GM18870 (cell line): ENCODE results near the gene ZNF559.
A peak's percentile ranks its signal among the peaks of the same experiment; 100 is the strongest.
"Not testable (repeated sequence)": the region's sequence is repeated elsewhere in the genome, so short reads cannot be mapped to it uniquely, and the experiment has no call there.

Experiments used
- ATAC-seq: cut with Tn5 transposase; IDR thresholded peaks from one replicate; pipeline ENCODE4 v1.9.1; 2021; ENCODE audit warnings: moderate library complexity; ENCODE audit not compliant: unreplicated experiment

ZNF559 gene

DNA sequence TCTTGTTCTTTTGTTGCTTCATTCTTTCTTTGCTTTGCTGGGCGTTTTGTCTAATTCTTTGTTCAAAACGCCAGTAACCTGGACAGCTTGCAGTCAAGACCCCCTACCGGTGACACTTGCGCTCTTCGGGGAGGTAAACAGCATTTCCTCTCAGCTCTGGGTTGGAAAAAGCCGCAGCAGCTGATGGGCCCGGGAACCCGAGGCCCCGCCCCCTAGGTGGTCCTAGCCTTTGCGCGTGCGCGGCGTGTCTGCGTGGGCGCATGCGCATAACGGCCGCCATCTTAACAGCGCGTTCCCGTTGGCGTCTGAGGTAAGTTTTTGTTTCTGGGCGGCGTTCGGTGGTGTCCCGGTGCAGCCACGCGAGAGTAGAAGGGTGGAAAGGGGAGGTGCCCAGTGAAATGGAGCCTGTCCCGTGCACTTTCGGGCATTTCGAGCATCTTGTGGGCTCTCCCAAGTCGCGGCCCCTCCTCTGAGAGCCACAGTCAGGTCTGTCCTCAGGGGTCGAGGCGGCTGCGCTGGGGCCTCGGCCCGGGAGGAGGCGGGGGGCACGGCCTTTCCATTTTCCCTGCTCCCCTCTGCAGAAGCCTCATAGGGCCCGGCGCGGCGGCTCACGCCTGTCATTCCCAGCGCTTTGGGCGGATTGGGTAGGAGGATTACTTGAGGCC, at the start of gene ZNF559:
ZNF559 (plus strand) TSS at position 261 of the 665 bp plus-strand sequence. CDS start 14,371 bp downstream, outside the sequence.
- ATAC-seq, result peak; percentile 92

DNA sequence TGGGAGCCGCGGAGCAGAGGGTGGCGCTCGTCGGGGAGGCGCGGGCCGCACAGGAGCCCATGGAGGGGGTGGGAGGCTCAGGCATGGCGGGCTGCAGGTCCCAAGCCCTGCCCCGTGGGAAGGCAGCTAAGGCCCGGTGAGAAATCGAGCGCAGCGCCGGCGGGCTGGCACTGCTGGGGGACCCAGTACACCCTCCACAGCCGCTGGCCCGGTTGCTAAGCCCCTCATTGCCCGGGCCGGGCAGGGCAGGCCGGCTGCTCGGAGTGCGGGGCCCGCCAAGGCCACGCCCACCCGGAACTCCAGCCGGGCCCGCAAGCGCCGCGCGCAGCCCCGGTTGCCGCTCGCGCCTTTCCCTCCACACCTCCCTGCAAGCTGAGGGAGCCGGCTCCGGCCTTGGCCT, 40.5 kb upstream of the ZNF559 start:
- ATAC-seq, result not testable (repeated sequence)

DNA sequence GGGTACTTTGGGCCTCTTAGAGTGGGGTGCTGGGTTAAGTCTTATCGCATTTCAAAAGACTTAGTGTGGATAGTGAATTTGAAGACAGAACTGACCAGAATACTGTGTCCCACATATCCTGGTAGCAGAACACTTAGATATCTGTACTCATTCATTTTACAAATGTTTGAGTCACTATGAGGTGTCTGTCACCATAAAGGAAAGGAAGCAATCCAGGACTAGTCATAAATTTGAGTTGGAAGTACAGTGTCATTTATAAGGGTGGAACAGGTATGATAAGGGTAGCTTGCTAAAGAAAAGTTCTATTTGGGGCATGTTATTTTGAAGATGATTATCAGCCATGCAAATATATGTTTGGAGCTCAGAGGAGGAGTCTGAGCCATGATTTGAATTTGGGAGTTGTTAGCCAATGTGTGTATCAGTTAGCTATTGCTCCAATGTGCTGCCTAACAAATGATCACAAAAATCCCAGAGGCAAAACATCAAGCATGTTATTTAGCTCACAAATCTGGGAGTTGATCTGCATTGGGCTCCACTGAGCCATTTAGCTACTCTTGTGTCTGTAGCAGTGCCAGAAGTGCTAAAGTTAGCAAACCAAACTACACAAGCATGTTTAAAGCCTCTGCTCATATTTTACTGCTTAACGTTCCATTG, 34.6 kb upstream of the ZNF559 start:
- no peak for ATAC-seq

DNA sequence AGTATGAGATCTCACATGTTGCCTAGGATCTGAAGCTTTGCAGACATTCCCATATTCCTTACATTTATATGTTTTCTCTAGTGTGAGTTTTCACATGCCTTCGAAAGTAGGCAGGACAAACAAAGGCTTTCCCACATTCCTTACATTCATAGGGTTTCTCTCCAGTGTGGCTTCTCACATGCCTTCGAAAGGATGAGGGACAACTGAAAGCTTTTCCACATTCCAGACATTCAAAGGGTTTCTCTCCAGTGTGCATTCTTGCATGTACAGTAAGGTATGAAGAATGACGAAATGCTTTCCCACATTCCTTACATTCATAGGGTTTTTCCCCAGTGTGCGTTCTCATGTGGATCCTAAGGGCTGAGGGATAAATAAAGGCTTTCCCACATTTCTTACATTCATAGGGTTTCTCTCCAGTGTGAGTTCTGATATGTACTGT, 28.5 kb upstream of the ZNF559 start:
- ATAC-seq, result no peak

DNA sequence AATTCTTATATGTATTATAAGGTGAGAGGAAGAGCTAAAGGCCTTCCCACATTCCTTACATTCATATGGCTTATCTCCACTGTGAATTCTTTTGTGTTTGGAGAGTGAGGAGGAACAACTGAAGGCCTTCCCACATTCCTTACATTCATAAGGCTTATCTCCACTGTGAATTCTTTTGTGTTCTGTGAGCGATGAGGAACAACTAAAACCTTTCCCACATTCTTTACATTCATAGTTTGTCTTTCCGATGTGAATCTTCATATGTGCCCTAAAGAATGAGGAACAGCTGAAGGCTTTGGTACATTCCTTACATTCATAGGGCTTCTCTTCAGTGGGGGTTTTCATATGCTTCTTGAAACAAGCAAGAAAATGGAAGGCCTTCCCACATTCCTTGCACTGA, 27.6 kb upstream of the ZNF559 start:
- no peak for ATAC-seq

DNA sequence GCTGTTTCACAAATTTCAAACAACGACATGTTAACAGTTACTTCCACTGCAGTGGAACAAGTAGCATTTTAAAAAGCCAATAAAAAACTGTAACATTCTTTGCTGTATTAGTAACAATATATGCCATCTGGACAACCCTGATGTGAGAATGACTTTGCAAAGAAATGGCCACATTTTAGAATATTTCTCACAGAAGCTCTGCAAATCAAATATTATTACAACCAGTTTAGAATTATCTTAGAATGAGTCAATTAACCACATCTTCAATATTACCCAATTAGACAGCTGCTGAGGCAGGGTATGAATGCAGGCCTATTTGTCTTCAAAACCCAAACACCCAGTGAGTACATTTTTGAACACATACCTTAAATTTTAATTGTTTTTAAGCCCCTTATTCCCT, 17.5 kb upstream of the ZNF559 start:
- ATAC-seq, result no peak

DNA sequence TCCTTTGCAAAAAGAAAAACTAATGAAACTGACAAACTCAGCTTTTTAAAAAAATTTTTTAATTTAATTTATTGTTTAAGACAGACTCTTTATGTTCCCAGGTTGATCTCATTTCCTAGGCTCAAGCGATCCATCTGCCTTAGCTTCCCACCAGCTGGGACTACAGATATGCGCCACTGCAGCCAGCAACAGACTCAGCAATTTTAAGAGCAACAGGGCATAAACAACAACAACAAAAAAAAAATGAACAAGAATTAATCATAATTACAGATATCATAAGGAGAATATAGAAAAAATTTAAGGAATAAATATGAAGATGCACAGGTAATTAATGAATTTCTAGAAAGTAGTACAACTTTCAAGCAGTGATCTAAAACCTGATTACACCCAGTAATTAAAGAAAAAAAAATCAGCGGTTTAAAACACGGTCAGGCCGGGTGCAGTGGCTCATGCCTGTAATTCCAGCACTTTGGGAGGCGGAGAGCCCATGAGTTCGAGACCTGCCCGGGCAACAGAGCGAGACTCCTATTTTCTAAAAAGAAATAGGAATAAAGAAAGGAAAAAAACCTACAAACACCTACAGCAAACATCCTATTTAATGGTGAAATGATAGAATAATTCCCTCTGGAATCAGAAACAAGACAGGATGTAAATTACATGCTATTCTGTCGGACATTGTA, 15.7 kb upstream of the ZNF559 start:
- ATAC-seq, result no peak

DNA sequence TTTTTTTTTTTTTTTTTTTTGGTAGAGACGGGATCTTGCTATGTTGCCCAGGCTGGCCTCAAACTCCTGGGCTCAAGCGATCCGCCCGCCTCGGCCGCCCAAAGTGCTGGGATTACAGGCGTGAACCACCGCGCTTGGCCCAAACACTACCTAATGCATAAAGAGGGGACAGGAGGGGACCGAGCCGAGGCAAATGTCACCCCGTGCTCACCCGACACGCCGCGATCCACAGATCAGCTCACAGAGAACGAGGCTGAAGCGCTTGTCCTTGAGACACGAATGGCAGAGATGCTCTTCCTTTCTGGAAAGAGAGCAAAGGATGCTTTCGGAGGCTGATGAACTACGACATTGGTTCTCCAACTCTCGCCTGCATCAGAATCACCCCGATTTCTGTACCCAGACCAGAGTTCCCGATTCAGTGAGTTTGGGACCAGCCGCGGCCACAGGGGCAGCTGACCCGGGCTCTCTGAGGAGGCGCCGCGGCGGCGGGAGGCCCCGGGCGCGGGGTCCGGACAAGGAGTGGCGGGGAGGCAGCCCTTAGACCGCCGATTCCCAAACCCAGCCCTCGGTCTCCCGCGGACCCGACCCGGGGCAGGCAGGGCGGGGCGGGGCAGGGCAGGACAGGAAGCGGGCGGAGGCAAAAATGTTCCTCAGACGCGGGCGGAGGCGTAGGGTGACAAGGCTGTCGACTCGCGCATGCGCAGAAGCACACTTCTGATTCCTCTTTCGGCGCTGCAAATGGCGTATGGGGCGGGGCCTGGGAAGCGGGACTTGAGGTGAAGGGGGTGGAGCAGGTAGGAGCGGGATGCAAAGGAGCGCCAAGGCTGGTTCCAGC, 14.6 kb upstream of the ZNF559 start, which contains the start of gene ZNF699:
ZNF699 (minus strand) TSS at position 700 of the 835 bp plus-strand sequence. CDS start 4,719 bp downstream, outside the sequence.
- peak; percentile 87 for ATAC-seq

DNA sequence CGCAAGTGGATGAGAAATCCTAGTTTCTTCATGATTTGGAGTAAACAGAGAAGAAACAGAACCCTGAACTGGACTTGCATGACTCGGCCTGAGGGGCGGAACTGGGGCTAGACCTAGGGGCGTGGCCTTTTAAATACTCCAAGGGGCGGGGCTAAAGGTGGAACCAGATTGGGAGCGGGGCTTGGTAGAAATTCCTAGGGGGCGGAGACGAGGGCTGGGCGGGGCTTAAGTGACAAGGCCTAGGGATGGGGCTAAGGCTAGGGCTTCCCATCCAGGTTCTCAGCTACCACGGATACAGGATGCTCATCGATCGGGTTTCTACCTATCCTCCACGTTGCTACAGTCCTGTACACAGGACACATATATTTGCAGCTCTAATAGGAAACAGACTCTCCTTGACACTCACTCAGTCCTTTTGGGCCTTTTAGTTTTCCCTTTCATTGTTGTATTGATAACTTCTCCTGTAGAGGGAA, 14.0 kb upstream of the ZNF559 start:
- peak; percentile 43 for ATAC-seq

DNA sequence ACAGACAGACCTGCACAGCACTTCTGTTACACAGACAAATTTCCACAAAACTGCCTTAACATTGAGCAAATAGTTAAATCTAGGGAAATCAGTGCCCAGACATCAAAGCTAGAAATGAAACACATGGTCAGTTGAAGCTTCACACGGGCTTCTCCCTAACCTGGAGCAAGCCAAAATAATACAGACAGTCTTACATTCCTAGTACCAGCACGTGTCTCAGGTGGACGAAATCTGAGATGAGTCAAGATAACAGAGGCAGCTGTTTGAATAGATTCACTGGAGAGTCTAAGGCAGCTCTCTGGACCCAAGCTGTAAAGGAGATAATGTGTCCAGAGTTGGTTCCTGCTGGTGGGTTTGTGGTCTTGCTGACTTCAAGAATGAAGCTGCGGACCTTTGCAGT, 10.2 kb upstream of the ZNF559 start:
- no peak for ATAC-seq

DNA sequence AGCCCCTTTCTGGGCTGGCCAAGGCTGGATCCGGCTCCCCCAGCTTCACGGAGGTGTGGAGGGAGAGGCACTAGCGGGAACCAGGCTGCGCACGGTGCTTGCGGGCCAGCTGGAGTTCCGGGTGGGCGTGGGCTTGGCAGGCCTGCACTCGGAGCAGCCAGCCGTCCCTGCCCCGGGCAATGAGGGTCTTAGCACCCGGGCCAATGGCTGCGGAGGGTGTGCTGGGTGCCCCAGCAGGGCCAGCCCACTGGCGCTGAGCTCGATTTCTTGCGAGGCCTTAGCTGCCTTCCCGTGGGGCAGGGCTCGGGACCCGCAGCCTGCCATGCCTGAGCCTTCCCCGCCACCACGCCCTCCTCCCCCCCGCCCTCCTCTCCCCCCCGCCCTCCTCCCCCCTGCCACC, 2.6 kb upstream of the ZNF559 start:
- ATAC-seq, result no peak

DNA sequence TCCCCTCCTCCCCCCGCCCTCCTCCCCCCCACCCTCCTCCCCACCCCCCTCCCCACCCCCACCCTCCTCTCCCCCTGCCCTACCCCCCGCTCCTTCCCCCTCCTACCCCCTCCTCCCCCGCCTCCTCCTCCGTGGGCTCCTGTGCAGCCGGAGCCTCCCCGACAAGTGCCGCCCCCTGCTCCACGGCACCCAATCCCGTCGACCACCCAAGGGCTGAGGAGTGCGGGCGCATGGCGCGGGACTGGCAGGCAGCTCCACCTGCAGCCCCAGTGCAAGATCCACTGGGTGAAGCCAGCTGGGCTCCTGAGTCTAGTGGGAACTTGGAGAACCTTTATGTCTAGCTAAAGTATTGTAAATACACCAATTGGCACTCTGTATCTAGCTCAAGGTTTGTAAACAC, 2.2 kb upstream of the ZNF559 start:
- ATAC-seq, result not testable (repeated sequence)

DNA sequence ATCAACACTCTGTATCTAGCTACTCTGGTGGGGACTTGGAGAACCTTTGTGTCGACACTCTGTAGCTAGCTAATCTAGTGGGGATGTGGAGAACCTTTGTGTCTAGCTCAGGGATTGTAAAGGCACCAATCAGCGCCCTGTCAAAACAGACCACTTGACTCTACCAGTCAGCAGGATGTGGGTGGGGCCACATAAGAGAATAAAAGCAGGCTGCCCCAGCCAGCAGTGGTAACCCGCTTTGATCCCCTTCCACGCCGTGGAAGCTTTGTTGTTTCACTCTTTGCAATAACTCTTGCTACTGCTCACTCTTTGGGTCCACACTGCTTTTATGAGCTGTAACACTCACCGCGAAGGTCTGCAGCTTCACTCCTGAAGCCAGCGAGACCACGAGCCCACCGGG, 1.8 kb upstream of the ZNF559 start:
- ATAC-seq, result not testable (repeated sequence)

DNA sequence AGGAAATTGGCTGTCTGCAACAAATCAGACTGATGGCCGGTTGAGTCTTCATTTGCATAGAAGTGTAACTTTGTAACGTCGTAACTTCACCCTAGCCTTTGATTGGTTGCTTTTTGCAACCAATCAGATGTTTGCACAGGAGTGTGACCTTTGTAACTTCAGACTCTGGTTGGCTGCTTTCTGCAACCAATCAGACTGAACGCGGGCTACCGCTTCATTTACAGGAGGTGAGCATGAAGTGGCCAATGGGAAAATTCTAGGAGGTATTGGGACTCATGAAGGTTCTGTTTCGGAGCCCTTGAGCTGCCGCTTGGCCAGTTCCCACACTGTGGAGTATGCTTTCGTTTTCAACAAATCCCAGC, 441 bp upstream of the ZNF559 start:
- ATAC-seq, result peak; percentile 26

DNA sequence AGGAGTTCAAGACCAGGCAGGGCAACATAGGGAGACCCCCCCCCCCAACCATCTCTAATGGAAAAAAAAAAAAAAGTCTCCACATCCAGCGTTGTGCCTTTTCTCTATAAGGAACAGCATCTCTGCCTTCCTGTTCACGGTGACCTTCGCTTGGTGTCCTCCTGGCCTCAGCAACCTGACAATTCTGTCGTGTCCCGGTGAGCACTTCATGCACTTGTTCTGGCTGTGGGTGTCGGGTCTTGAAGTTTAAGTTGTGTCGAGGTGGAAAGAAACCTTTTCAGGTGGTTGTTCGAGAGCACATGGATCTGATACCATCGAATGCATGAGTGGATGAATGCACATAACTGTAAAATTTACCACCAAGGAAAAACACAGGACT, 594 bp downstream of the ZNF559 start:
- no peak for ATAC-seq

DNA sequence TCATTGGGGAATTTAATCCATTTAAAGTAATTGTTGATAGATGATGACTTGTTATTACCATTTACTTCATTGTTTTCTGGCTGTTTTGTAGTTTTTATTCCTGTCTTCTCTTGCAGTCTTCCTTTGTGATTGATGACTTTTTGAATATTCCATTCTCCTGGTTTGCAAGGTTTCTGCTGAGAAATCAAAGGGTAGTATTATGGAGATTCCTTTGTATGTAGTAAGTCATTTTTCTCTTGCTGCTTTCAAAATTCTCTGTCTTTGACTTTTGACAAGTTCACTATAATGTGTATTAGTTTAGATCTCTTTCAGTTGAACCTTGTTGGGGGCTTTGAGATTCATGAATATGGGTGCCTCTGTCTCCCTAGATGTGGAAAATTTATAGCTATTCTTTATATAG, 6.0 kb downstream of the ZNF559 start:
- ATAC-seq, result no peak

DNA sequence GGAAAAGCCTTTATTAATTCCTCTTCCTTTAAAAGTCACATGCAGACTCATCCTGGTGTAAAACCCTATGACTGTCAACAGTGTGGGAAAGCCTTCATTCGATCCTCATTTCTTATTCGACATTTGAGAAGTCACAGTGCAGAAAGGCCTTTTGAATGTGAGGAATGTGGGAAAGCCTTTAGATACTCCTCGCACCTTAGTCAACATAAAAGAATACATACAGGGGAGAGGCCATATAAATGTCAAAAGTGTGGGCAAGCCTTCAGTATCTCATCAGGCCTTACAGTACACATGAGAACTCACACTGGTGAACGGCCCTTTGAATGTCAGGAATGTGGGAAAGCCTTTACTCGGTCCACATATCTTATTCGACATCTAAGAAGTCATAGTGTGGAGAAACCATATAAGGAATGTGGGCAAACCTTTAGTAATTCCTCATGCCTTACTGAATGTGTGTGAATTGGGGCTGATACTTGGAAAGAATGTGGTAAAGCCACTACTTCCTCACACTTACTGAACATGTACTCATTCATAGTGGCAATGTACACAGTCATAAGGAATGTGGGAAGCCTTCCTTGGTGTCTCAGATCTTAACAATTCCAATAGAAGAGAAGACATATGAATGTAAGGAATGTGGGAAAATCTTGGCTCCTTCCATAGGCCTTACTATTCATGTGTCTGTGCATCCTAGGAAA, 18.8 kb downstream of the ZNF559 start:
- no peak for ATAC-seq

DNA sequence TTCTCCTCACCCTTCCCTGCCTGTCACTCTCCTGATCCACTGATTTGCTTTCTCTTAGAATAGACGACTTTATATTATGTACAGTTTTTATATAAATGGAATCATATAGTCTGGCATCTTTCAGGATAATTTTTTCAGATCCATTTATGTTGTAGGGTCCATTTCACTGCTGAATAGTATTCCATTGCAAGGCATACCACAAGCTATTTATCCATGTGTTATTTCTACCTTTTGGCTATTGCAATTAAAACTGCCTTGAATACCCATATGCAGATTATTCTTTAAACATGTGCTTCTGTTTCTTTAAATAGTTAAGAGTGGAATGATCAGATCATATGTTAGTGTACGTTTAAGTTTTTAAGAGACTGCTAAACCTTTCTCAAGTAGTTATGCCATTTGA, 21.0 kb downstream of the ZNF559 start:
- no peak for ATAC-seq

DNA sequence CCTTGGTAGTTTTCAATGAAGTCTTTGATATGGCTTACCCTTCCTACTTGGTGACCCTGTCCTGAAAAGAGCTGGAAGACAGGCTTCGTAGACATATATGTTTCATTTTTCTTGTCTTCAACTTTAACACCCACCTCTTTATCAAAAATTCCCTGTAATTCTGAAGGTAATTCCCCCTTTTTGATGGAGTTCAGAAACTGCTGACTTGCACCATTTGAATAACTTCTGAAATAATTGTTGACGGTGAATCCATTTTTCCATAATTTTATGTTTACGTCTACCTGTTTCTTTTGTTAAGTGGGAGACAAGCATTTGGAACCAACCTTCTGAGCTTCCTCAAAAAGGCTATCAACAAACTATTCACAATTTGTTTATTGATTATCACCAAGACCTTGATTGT, 24.3 kb downstream of the ZNF559 start:
- no peak for ATAC-seq

DNA sequence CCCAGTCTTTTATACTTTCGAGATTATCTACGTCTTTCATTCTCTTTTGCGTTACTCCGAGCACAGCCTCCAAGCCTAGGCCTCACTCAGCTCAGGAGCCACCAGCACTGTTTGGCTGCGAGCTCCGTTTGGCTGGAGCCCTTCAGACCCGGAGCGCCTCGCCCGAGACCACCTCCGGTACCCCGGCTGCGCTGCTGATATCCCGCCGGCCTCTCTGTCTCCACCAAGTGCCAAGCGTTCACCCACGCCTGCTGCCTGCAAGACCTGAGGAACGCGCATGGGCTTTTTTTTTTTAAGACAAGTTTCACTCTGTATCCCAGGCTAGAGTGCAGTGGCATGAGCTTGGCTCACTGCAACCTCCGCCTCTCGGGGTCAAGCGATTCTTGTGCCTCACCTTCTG, 24.7 kb downstream of the ZNF559 start:
- no peak for ATAC-seq

DNA sequence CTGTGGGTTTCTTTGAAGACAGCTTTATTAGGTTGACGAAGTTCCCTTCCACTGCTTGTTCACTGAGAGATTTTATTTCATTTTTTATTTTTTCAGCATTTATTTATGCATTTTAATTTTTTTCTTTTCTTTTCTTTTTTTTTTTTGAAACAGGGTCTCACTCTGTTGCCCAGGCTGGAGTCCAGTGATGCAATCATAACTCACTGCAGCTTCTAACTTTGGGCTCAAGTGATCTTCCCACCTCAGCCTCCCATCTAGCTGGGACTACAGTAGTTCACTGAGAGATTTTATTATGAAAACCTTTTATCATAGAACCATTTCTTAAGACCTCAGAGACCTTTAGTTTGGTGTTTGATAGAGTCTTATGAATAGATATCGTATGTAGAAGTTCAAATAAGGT, 28.5 kb downstream of the ZNF559 start:
- no peak for ATAC-seq
